H9 (cell line): ENCODE measurements around the gene GRIA1. TPM values are rescaled to one million over a fixed set of nuclear protein-coding genes. Genes with fewer than 3 reads are reported as not detected.
A peak's percentile ranks its signal among the peaks of the same experiment; 100 is the strongest.

Experiments used
- DNase-seq: peaks from one replicate; pipeline ENCODE4 v3.0.0-alpha.2; 2017
- H2AFZ ChIP-seq: one replicate; pipeline ENCODE4 v1.6.1; 2013; ENCODE audit warnings: mild to moderate bottlenecking, low read length, control low read depth, moderate library complexity
- H2AK5ac ChIP-seq: 2 replicates; pipeline ENCODE4 v1.6.1; 2013; ENCODE audit warnings: low read length, control low read depth, mixed read lengths; ENCODE audit not compliant: insufficient read length
- H2BK120ac ChIP-seq: one replicate; pipeline ENCODE4 v1.6.1; 2013; ENCODE audit warnings: low read depth, mild to moderate bottlenecking, low read length, control low read depth, inconsistent platforms; ENCODE audit not compliant: poor library complexity, severe bottlenecking
- H2BK12ac ChIP-seq: 2 replicates; pipeline ENCODE4 v1.6.1; 2013; ENCODE audit warnings: low read length, control low read depth, mixed read lengths, low read depth; ENCODE audit not compliant: insufficient read length
- H2BK15ac ChIP-seq: 2 replicates; pipeline ENCODE4 v1.6.1; 2013; ENCODE audit warnings: low read depth, low read length, control low read depth
- H2BK20ac ChIP-seq: one replicate; pipeline ENCODE4 v1.6.1; 2013; ENCODE audit warnings: low read depth, mild to moderate bottlenecking, low read length, control low read depth, inconsistent platforms; ENCODE audit not compliant: poor library complexity, severe bottlenecking
- H2BK5ac ChIP-seq: 2 replicates; pipeline ENCODE4 v1.6.1; 2013; ENCODE audit warnings: low read length, control low read depth, mixed read lengths; ENCODE audit not compliant: insufficient read length
- H3K14ac ChIP-seq: 2 replicates; pipeline ENCODE4 v1.6.1; 2013; ENCODE audit warnings: low read length, control low read depth; ENCODE audit not compliant: insufficient read depth
- H3K18ac ChIP-seq: 2 replicates; pipeline ENCODE4 v1.6.1; 2013; ENCODE audit warnings: low read depth, mild to moderate bottlenecking, mixed read lengths, low read length, control low read depth; ENCODE audit not compliant: insufficient read length
- H3K23ac ChIP-seq: 2 replicates; pipeline ENCODE4 v1.6.1; 2013; ENCODE audit warnings: low read length, control low read depth, mixed read lengths, low read depth; ENCODE audit not compliant: insufficient read length
- H3K23me2 ChIP-seq: 2 replicates; pipeline ENCODE4 v1.6.1; 2013; ENCODE audit warnings: low read depth, mild to moderate bottlenecking, mixed read lengths, low read length, control low read depth; ENCODE audit not compliant: insufficient read length, poor library complexity, severe bottlenecking
- H3K27ac ChIP-seq: 2 replicates; pipeline ENCODE4 v1.5.1; 2013; ENCODE audit warnings: low read length, control low read depth, mixed read lengths, low read depth; ENCODE audit not compliant: insufficient read length
- H3K27me3 ChIP-seq: 2 replicates; pipeline ENCODE4 v1.6.1; 2013; ENCODE audit warnings: low read length, control low read depth, inconsistent platforms; ENCODE audit not compliant: insufficient read depth
- H3K4ac ChIP-seq: 2 replicates; pipeline ENCODE4 v1.6.1; 2013; ENCODE audit warnings: low read depth, mild to moderate bottlenecking, control low read depth, inconsistent platforms, low read length, moderate library complexity
- H3K4me1 ChIP-seq: 2 replicates; pipeline ENCODE4 v1.6.1; 2013; ENCODE audit warnings: low read length, control low read depth, inconsistent platforms; ENCODE audit not compliant: insufficient read depth
- H3K4me2 ChIP-seq: 2 replicates; pipeline ENCODE4 v1.6.1; 2013; ENCODE audit warnings: low read length, control low read depth, mixed read lengths; ENCODE audit not compliant: insufficient read length, insufficient read depth
- H3K56ac ChIP-seq: 2 replicates; pipeline ENCODE4 v1.6.1; 2013; ENCODE audit warnings: low read depth, mild to moderate bottlenecking, mixed read lengths, low read length, control low read depth; ENCODE audit not compliant: insufficient read length
- H3K79me1 ChIP-seq: 2 replicates; pipeline ENCODE4 v1.6.1; 2013; ENCODE audit warnings: low read depth, mild to moderate bottlenecking, moderate library complexity, low read length, control low read depth, inconsistent platforms; ENCODE audit not compliant: insufficient read depth, poor library complexity, severe bottlenecking
- H3K79me2 ChIP-seq: 2 replicates; pipeline ENCODE4 v1.6.1; 2013; ENCODE audit warnings: low read length, control low read depth, inconsistent platforms; ENCODE audit not compliant: insufficient read depth
- H3K9ac ChIP-seq: 2 replicates; pipeline ENCODE4 v1.6.1; 2013; ENCODE audit warnings: low read length, control low read depth, mixed read lengths; ENCODE audit not compliant: insufficient read length; ENCODE audit errors: extremely low read depth
- H3K9me3 ChIP-seq: one replicate; pipeline ENCODE4 v1.6.1; 2013; ENCODE audit warnings: low read depth, low read length, inconsistent platforms; ENCODE audit not compliant: control insufficient read depth
- H3T11ph ChIP-seq: one replicate; pipeline ENCODE4 v1.6.1; 2013; ENCODE audit warnings: mild to moderate bottlenecking, low read length, control low read depth, inconsistent platforms
- H4K20me1 ChIP-seq: one replicate; pipeline ENCODE4 v1.6.1; 2013; ENCODE audit not compliant: control insufficient read depth, insufficient read length, insufficient read depth
- H4K5ac ChIP-seq: 2 replicates; pipeline ENCODE4 v1.6.1; 2013; ENCODE audit warnings: low read depth, mild to moderate bottlenecking, mixed read lengths, low read length, control low read depth; ENCODE audit not compliant: insufficient read length
- H4K8ac ChIP-seq: replicated peaks from 2 replicates; pipeline ENCODE4 v1.6.1; 2013; ENCODE audit warnings: low read length, control low read depth, mixed read lengths, low read depth; ENCODE audit not compliant: insufficient read length
- H4K91ac ChIP-seq: 2 replicates; pipeline ENCODE4 v1.6.1; 2013; ENCODE audit warnings: low read depth, mild to moderate bottlenecking, moderate library complexity, mixed read lengths, low read length, control low read depth; ENCODE audit not compliant: insufficient read length
- H3K27ac Mint-ChIP-seq, 3 experiments: 2 replicates in 2 of 3; 3 replicates in 1 of 3; pipeline ENCODE4 v1.8.0; 2020 to 2021; ENCODE audit warnings: mixed read lengths in 3 of 3, mild to moderate bottlenecking in 1 of 3, moderate library complexity in 1 of 3
- H3K27me3 Mint-ChIP-seq: 2 replicates; pipeline ENCODE4 v1.8.0; 2021; ENCODE audit warnings: low read depth, mild to moderate bottlenecking, moderate library complexity, mixed read lengths
- H3K36me3 Mint-ChIP-seq, 3 experiments: 2 replicates in 2 of 3; 3 replicates in 1 of 3; pipeline ENCODE4 v1.8.0; 2020 to 2021; ENCODE audit warnings: low read depth in 3 of 3, mixed read lengths in 3 of 3; ENCODE audit not compliant: insufficient read depth in 1 of 3
- H3K4me1 Mint-ChIP-seq, 2 experiments: 2 replicates each; pipeline ENCODE4 v1.8.0; 2020; ENCODE audit warnings: mixed read lengths in 2 of 2
- H3K4me3 Mint-ChIP-seq, 2 experiments: 2 replicates in 1 of 2; 3 replicates in 1 of 2; pipeline ENCODE4 v1.8.0; 2020 to 2021; ENCODE audit warnings: mild to moderate bottlenecking in 2 of 2, mixed read lengths in 2 of 2, moderate library complexity in 1 of 2
- H3K9me3 Mint-ChIP-seq, 2 experiments: 2 replicates in 1 of 2; 3 replicates in 1 of 2; pipeline ENCODE4 v1.8.0; 2020; ENCODE audit warnings: mild to moderate bottlenecking in 2 of 2, mixed read lengths in 2 of 2, moderate library complexity in 1 of 2
- CTCF ChIP-seq: fragments of 200-600 bp; sonication (generic); conservative IDR thresholded peaks from 3 replicates; pipeline ENCODE4 v1.8.0; 2021; ENCODE audit warnings: antibody characterized with exemption, mild to moderate bottlenecking
- WGBS: extraction: QIAGEN DNeasy Blood & Tissue Kit; methylation state at CpG from one replicate; pipeline ENCODE4 v1.1.7; 2013; ENCODE audit warnings: missing lambda C conversion rate, low lambda C conversion rate, mixed read lengths; ENCODE audit not compliant: insufficient read length; ENCODE audit errors: extremely low coverage; 5-methylcytosine and 5-hydroxymethylcytosine counted together
- total RNA-seq: library from RNA; stranded (reverse); gene quantifications from 2 replicates; pipeline ENCODE4 v1.2.1, GENCODE V29; 2021

Gene GRIA1
- total RNA-seq, 1 experiment from 2014 or later: 0.52 TPM

- Histone ChIP-seq H3K4ac (no peak overlapping the region), H3K9ac (no peak overlapping the region), H3K23ac (no peak overlapping the region), H4K5ac (no peak overlapping the region), H4K91ac (no peak overlapping the region), H4K20me1 (no peaks in the 10 kb centered on the region), H3K79me2 (no peaks in the 10 kb centered on the region), H2BK120ac (no peak overlapping the region), H2BK5ac (no peak overlapping the region), H2BK20ac (no peak overlapping the region), H3K79me1 (no peaks in the 10 kb centered on the region), H3K14ac (no peak overlapping the region), H2AFZ (no peak overlapping the region), H3K4me1 (peaks cover 3% of the 10 kb centered on the region; the same call in 1 of the 2 replicates), H3K27ac (no peak overlapping the region), H2AK5ac (no peak overlapping the region), H2BK12ac (no peak overlapping the region), H4K8ac (no peak overlapping the region), H3K56ac (no peak overlapping the region), H3K9me3 (no peaks in the 10 kb centered on the region), H3K18ac (no peak overlapping the region), H3T11ph (no peak overlapping the region), H3K23me2 (no peaks in the 10 kb centered on the region), H3K4me2 (no peak overlapping the region), H3K27me3 (no peaks in the 10 kb centered on the region), H2BK15ac (no peak overlapping the region)
- Mint-ChIP-seq H3K4me3 (no peak overlapping the region), H3K36me3 (no peaks in the 10 kb centered on the region; a peak in 1 of 7 replicates), H3K9me3 (no peaks in the 10 kb centered on the region), H3K27ac (0 out of 7 replicates have a peak overlapping the region, but pooled peaks of 1 of the 3 experiments have one; percentile 46), H3K27me3 (no peaks in the 10 kb centered on the region; the same call in 1 of the 2 replicates), H3K4me1 (peaks cover 12 to 14% of the 10 kb centered on the region in 2 experiments)
- no CpG with 5 or more reads among the region's 2 CpGs for WGBS
- no peak for TF ChIP-seq CTCF
- no peak for DNase-seq
Observed at GRCh38 chr5:153791339-153791738, 300.9 kb downstream of the GRIA1 start.
